ENCODE measurements around the gene SPRED1. TPM values are rescaled to one million over a fixed set of nuclear protein-coding genes. Genes with fewer than 3 reads are reported as not detected.

The SPRED1 gene
- 18.6 and 23.2 TPM in 2 replicates for total RNA-seq
- 6.8 and 8.2 TPM in 2 replicates for polyA plus RNA-seq

DNA sequence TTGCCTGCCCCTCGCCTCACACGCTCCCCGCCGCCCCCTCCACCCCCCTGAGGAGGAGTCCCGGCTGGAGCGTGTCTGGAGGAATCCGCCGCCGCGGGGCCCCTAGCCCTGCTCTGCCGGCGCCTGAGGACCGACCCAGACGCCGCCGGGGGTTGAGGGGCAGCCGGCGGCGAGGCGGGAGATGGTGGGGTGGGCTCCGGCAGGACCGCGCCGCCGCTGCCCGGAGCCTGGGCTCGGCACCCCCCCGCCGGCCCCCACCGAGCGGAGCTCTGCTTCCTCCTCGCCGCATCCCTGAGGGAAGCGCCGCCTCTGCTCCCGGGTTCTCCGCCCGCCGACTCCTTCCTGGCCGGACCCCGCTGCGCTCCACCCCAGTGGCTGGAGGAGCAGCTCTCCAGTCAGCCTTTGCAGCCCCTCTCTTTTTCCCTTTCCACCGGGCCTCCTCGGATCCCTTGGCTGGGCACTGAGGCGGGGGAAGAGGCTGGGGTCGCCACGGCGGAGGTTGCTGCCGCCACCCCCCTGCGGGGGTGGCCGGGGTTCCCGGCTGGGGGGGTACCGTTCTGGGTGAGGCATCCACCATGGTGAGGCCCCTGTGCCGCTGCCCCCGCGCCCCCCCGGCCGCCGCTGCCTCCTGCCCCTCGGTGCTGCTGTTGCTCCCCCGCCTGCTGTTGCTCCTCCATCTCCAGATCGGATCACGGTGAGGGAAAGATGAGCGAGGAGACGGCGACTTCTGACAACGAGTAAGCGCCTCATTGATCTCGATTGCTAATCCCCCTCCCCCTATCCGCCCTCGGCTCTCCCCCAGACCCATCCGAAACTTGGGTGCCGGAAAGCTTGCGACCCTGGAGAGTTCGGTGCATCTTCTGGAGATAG, at the start of gene SPRED1:
TSS of gene SPRED1 (plus strand) at position 356 of the 870 bp plus-strand sequence. CDS start at position 706, 350 bp downstream.
- Histone ChIP-seq H3K9me2 (replicated peaks; ENCODE audit: insufficient read depth) (no peaks in the 10 kb centered on the region), H3K9me3 (ENCODE audit: low read depth) (no peaks in the 10 kb centered on the region), H3K27ac (peak within 1 kb of the TSS; percentile 100), H3K4me2 (peak within 1 kb of the TSS; percentile 93), H3K79me2 (peaks cover 50% of the 10 kb centered on the region), H3K27me3 (no peaks in the 10 kb centered on the region), H2AFZ (peak within 1 kb of the TSS; percentile 84), H3K36me3 (replicated peaks; ENCODE audit: insufficient read depth, low read depth) (no peaks in the 10 kb centered on the region), H3K4me3 (peak within 1 kb of the TSS; percentile 80), H3K4me1 (ENCODE audit: insufficient read depth) (no peaks in the 10 kb centered on the region), H4K20me1 (ENCODE audit: insufficient read depth, poor library complexity, severe bottlenecking) (peaks cover 38% of the 10 kb centered on the region)
- peak; percentile 81 for DNase-seq (ENCODE audit: low spot score)
- TF ChIP-seq EZH2 (IDR thresholded peaks at IDR 0.05; ENCODE audit: borderline replicate concordance) (no peak), EZH2phosphoT487 (IDR thresholded peaks at IDR 0.05; ENCODE audit: low read depth, severe bottlenecking, unreplicated experiment) (no peak)
- TF ChIP-seq, protein P1, sequence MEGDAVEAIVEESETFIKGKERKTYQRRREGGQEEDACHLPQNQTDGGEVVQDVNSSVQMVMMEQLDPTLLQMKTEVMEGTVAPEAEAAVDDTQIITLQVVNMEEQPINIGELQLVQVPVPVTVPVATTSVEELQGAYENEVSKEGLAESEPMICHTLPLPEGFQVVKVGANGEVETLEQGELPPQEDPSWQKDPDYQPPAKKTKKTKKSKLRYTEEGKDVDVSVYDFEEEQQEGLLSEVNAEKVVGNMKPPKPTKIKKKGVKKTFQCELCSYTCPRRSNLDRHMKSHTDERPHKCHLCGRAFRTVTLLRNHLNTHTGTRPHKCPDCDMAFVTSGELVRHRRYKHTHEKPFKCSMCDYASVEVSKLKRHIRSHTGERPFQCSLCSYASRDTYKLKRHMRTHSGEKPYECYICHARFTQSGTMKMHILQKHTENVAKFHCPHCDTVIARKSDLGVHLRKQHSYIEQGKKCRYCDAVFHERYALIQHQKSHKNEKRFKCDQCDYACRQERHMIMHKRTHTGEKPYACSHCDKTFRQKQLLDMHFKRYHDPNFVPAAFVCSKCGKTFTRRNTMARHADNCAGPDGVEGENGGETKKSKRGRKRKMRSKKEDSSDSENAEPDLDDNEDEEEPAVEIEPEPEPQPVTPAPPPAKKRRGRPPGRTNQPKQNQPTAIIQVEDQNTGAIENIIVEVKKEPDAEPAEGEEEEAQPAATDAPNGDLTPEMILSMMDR (IDR thresholded peaks at IDR 0.05; ENCODE audit: poor library complexity): no peak
- 2% methylated on average over 22 of the region's 75 CpGs for WGBS (ENCODE audit: low lambda C conversion rate, missing lambda C conversion rate)

DNA sequence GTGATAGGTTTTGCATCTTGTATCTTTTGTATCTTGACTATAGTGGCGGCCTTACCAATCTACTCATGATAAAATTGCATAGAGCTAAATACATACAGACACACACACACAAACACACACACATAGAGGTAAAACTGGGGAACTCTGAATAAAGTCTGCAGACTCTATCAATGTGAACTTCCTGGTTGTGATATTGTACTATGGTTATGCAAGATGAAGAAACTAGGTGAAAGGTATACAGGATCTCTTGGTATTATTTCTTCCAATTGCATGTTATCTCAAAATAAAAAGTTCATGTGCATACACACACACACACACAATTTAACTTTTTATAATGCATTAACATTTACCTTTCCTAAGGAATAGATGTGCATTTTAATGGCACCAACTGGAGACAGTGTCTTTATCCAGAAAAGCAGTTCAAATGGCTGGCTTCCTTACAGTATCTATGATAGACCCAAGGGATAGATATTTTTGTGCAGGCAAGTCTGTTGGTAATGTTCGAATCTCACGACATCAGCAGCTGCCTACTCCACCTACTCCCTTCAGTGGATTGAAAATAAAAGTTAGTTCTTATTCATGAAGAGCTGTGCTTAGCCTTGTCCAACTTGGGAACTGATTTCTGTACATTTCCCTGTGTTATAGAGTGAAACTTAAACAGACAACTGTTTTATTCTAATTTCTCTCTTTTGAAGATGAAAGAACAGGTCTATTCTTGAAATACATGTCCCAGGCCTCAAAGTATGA, 46.9 kb upstream of the SPRED1 start:
- WGBS (ENCODE audit: low lambda C conversion rate, missing lambda C conversion rate): 78% methylated on average over 3 of the region's 3 CpGs
- Histone ChIP-seq H3K36me3 (replicated peaks; ENCODE audit: insufficient read depth, low read depth) (no peaks in the 10 kb centered on the region), H3K4me3 (no peak overlapping the region), H3K27ac (no peak overlapping the region), H3K4me1 (ENCODE audit: insufficient read depth) (no peaks in the 10 kb centered on the region), H4K20me1 (ENCODE audit: insufficient read depth, poor library complexity, severe bottlenecking) (no peaks in the 10 kb centered on the region), H3K9me2 (replicated peaks; ENCODE audit: insufficient read depth) (no peaks in the 10 kb centered on the region), H3K9me3 (ENCODE audit: low read depth) (no peaks in the 10 kb centered on the region), H3K27me3 (no peaks in the 10 kb centered on the region), H3K4me2 (no peak overlapping the region), H3K79me2 (no peaks in the 10 kb centered on the region), H2AFZ (no peak overlapping the region)
- DNase-seq (ENCODE audit: low spot score): no peak
- TF ChIP-seq EZH2 (IDR thresholded peaks at IDR 0.05; ENCODE audit: borderline replicate concordance) (no peak), EZH2phosphoT487 (IDR thresholded peaks at IDR 0.05; ENCODE audit: low read depth, severe bottlenecking, unreplicated experiment) (no peak)
- TF ChIP-seq, protein P1 (IDR thresholded peaks at IDR 0.05; ENCODE audit: poor library complexity): no peak

DNA sequence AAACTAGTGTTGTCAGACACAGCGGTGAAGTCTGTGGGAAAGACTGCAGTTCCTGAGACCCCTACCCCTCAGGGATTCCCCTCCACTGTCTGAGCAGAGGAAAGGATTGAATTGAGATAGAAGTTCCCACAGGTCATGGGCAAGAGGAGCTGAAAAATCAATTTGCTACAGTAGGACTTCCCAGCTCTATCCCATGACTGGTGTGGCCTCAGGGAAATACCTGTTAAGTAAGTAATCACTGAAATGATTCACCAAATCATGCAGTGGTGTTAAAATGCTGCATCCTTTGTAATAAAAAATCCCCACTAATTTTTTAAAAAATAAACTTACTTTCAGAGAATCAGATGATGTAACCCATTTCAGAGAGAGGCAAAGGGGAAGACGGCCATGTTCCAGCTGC, 45.0 kb upstream of the SPRED1 start:
- Histone ChIP-seq H3K4me3 (no peak overlapping the region), H3K9me2 (replicated peaks; ENCODE audit: insufficient read depth) (no peaks in the 10 kb centered on the region), H2AFZ (no peak overlapping the region), H3K4me1 (ENCODE audit: insufficient read depth) (peaks cover 6% of the 10 kb centered on the region), H3K27me3 (no peaks in the 10 kb centered on the region), H3K4me2 (no peak overlapping the region), H3K36me3 (replicated peaks; ENCODE audit: insufficient read depth, low read depth) (no peaks in the 10 kb centered on the region), H4K20me1 (ENCODE audit: insufficient read depth, poor library complexity, severe bottlenecking) (no peaks in the 10 kb centered on the region), H3K27ac (no peak overlapping the region), H3K79me2 (no peaks in the 10 kb centered on the region), H3K9me3 (ENCODE audit: low read depth) (no peaks in the 10 kb centered on the region)
- TF ChIP-seq EZH2phosphoT487 (IDR thresholded peaks at IDR 0.05; ENCODE audit: low read depth, severe bottlenecking, unreplicated experiment) (no peak), EZH2 (IDR thresholded peaks at IDR 0.05; ENCODE audit: borderline replicate concordance) (no peak)
- TF ChIP-seq, protein P1 (IDR thresholded peaks at IDR 0.05; ENCODE audit: poor library complexity): no peak
- WGBS (ENCODE audit: low lambda C conversion rate, missing lambda C conversion rate): 91% methylated on average over 2 of the region's 2 CpGs
- no peak for DNase-seq (ENCODE audit: low spot score)

Measured in hepatocyte (in vitro differentiated cells).